GM21528 (cell line): ENCODE data around the gene TRIM47.
A peak's percentile ranks its signal among the peaks of the same experiment; 100 is the strongest.
"Not testable (repeated sequence)": the region's sequence is repeated elsewhere in the genome, so short reads cannot be mapped to it uniquely, and the experiment has no call there.

Experiments used
- ATAC-seq: cut with Tn5 transposase; IDR thresholded peaks from one replicate; pipeline ENCODE4 v1.9.1; 2021; ENCODE audit warnings: mild to moderate bottlenecking, moderate library complexity; ENCODE audit not compliant: unreplicated experiment, low FRiP score

The TRIM47 gene

GRCh38 chr17:75872434-75873351 is 5.7 kb downstream of the TRIM47 start:
- ATAC-seq: no peak

DNA sequence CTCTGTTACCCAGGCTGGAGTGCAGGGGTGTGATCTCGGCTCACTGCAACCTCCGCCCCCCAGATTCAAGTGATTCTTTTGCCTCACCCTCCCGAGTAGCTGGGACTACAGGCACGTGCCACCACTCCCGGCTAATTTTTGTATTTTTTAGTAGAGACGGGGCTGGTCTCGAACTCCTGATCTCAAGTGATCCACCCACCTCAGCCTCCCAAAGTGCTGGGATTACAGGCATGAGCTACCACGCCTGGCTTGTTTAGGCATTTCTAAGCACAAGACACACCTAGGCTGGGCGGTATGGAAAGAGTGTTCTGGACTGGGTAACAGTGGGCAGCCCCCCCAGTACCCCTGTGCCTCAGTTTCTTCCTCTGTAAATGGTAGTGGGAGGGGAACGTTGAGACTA is 8.2 kb downstream of the TRIM47 start:
- not testable (repeated sequence) for ATAC-seq

- no peak for ATAC-seq
These were observed 8.9 kb downstream of the TRIM47 start for GRCh38 chr17:75869282-75870141.

DNA sequence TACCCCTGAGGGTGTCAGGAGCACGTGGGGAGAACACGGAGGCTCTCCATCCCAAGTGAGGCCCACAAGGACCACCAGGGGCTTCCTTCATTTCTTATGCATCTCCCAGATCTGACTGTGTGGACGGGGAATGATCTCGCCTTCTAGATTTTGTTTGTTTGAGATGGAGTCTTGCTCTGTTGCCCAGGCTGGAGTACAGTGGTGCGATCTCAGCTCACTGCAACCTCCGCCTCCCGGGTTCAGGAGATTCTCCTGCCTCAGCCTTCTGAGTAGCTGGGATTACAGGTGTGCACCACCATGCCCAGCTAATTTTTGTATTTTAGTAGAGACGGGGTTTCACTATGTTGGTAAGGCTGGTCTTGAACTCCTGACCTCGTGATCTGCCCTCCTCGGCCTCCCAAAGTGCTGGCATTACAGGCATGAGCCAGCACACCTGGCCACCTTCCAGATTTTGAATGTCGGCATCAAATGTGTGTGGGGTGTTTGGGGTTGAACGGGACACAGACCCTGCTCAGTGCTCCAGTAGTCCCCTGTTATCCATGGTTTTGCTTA is 9.6 kb downstream of the TRIM47 start:
- ATAC-seq: not testable (repeated sequence)

DNA sequence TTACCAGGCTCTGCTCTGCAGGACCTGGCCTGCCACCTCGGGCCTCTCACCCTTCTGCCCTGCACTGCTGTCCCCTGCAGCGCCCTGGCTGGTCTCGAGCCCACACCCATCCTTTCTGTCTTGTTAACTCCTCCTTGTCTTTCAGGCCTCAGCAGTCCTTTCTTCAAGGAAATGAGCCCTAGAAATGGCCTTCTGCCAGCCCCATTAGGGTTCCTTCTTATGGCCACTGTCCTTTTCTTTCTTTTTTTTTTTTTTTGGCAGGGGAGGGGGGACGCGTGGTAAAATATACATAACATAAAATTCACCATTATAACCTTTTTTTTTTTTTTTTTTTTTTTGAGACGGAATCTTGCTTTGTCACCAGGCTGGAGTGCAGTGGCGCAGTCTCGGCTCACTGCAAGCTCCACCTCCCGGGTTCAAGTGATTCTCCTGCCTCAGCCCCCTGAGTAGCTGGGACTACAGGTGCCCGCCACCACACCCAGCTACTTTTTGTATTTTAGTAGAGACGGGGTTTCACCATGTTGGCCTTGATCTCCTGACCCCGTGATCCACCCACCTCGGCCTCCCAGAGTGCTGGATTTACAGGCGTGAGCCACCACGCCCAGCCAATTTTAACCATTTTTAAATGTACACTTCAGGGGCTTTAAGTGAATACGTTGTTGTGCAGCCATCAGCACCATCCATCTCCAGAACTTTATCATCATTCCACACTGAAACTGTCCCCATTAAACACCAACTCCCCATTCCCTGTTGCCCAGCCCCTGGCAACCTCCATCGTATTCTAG is 12.8 kb downstream of the TRIM47 start:
- ATAC-seq: not testable (repeated sequence)

GRCh38 chr17:75864887-75865286 is 13.5 kb downstream of the TRIM47 start:
- peak; percentile 3 for ATAC-seq

DNA sequence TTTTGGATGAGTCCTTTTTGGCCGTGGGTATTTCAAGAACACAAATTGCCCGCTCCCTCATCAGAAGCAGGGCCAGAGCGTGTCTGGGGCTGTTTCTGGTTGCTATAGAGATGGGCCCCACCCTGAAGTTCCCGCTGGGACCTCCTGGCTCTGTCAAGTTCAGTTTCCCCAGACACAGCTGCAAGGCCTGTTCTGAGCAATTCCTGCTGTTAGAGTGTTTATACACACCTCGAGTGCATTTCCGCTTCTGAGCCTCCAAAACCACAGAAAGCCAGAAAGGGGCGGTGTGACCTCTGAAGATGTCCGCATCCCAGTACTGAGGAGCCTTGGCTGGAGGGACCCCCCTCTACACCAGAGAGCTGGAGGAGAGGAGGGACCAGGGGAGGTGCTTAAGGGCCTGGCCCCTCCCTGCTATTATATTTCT is 13.9 kb downstream of the TRIM47 start:
- ATAC-seq: peak; percentile 78

DNA sequence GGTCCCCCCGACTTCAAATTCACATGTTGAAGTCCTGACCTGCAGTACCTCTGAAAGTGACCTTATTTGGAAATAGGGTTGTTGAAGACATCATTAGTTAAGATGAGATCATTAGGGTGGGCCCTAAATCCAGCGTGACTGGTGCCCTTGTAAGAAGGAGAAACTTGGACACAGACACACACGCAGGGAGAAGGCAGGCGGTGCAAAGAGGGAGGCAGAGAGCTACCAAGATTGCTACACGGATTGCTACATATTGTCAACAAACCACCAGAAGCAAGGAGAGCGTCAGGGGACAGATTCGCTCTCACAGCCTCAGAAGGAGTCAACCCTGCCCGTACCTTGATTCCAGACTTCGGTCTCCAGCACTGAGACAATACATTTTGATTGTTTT is 16.5 kb downstream of the TRIM47 start:
- no peak for ATAC-seq

DNA sequence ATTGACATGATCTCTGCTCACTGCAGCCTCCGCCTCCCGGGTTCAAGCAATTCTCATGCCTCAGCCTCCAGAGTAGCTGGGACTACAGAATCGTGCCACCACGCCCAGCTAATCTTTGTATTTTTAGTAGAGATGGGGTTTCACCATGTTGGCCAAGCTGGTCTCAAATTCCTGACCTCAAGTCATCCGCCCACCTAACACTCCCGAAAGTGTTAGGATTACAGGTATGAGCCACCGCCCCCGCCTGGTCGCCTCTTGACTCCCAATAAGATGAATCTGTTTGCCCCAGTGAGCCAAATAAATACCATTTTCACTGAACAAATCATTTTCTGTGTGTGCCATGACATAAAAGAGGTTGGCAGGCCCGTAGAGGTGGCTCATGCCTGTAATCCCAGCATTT is 19.0 kb downstream of the TRIM47 start:
- ATAC-seq: not testable (repeated sequence)

- peak; percentile 5 for ATAC-seq
These were observed 22.2 kb downstream of the TRIM47 start for GRCh38 chr17:75856062-75856756.

DNA sequence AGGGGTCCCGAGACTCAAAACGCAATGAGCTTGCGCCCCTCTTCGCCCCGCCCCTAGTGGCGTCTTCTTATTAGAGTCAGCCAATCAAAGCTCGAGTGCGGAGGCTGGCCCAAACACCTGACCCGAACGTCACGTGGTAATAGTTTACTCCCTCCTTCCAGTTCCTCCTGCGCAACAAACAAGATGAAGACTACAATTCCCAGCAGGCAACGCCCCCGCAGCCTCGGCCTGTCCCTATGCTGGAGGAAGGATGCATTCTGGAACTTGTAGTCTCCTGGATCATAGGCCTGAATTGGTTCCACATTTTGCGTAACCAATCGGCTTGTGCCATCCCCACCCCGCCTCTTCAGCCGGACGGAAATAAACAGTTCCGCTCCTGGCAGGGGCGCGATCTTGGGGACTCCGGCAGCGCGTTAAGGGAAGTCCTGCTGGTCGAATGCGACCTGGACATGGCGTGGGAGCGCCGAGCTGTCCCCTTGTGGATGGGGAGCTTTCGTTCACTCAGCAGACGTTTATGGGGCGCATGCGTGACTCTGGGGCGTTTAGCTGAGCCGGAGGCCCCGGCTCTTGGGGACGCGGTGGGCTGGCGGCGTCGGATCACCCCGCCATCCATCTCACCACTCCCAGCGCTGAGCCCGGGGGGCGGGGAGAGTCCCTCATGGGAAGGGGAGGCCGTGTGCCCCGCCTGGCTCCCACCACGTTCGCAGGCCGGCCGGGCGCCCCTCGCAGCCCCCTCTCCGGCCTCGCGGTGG is 22.9 kb downstream of the TRIM47 start, which contains the start of gene WBP2:
Gene WBP2, minus strand, starts transcription at position 26 of the 752 bp plus-strand sequence. CDS start 38 bp downstream, outside the sequence.
- ATAC-seq: peak; percentile 90

DNA sequence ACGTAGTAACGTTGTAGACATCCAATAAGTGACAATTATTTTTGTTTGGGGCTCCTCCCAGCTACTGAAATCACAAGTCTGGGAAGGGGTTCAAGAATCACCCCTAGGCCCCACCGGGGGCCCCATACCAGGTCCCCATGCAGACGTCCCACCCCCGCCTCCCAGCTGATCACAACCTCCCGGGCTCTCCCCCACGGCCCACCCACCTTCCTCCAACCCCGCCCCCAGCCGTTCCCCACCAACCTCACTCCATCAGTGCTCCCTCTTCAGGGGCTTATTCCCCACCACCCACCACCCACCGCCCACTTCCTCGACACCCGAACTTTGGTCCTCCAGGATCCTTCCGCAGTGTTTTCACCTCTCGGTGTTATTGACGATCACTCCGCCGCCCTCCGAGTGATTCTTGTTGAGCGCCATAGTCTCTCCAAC is 23.5 kb downstream of the TRIM47 start:
- ATAC-seq: no peak

- ATAC-seq: no peak
These were observed 24.2 kb downstream of the TRIM47 start for GRCh38 chr17:75854101-75854748.

- ATAC-seq: no peak
These were observed 24.9 kb downstream of the TRIM47 start for GRCh38 chr17:75853433-75853832.

GRCh38 chr17:75851693-75851991 is 26.7 kb downstream of the TRIM47 start:
- ATAC-seq: not testable (repeated sequence)

GRCh38 chr17:75850928-75851692 is 27.3 kb downstream of the TRIM47 start:
- ATAC-seq: no peak

GRCh38 chr17:75849724-75850123 is 28.7 kb downstream of the TRIM47 start:
- ATAC-seq: no peak

GRCh38 chr17:75849279-75849646 is 29.1 kb downstream of the TRIM47 start:
- no peak for ATAC-seq
